Measurements from ENCODE around the gene HELZ. TPM values are rescaled to one million over a fixed set of nuclear protein-coding genes. Genes with fewer than 3 reads are reported as not detected.

HELZ gene
- polyA plus RNA-seq, 3 donors = 27.8 to 31.0 (median 28.2) TPM

DNA sequence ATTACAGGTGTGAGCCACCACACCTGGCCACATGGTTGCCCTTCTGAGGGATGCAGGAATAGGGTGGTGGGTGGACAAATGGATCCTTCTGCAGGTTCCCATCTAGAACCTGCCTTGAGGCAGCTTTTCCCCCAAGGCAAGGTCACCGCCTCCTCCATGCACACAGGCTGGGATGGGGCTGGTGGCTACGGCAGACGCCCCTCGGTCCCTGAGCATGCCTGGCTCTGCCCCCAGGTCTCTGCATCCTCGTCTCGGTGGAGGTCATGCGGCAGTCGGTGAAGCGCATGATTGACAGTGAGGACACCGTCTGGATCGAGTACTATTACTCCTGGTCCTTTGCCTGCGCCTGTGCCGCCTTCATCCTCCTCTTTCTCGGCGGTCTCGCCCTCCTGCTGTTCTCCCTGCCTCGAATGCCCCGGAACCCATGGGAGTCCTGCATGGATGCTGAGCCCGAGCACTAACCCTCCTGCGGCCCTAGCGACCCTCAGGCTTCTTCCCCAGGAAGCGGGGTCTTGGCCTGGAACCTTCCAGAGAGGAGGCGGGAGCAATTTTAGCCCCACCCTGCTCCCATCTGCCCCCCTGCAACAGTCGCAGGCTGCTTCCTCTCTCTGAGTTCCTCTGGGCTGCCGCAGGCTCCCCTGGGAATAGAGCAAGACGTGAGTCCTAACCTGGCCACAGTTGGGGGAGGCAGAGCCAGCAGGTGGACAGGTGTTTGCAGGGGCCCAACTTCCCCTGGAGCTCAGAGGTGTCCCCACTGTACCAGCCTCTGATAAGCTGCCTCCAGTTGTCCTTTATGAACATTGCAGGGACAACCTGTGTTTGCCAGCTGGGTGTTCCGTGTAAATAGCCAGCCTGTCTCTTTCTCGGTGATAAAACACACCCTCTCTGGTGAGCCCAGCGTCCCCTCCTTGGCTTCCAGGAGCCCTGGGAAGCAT is 188.9 kb downstream of the HELZ start:
- no peak for DNase-seq (ENCODE audit: low read depth in 3 of 3, low spot score in 2 of 3)

DNA sequence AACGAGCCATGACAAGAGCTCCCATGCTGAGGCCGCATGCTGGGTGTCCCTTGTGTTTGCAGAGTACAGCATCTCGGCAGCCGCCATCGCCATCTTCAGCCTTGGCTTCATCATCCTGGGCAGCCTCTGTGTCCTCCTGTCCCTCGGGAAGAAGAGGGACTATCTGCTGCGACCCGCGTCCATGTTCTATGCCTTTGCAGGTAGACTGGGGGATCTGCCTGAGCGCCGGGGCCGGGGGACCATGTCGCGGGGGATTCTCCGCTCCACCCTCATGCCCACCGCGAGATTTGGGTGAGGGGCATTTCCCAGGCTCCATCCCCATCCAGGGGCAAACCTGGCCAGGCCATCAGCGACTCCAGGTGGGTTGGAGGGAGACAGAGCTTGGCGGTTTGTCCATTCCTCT is 190.0 kb downstream of the HELZ start:
- DNase-seq (ENCODE audit: low read depth in 3 of 3, low spot score in 2 of 3) = no peak

DNA sequence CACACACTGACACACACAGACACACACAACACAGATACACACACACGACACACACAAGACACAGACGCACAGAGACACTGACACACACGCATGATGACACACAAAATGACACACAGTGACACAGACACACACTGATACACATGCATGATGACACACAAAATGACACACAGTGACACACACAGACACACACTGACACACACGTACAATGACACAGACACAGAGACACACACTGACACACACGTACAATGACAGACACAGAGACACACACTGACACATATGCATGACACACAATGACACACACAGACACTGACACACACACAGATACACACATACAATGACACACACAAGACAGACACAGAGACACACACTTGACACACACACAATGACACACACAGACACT is 190.4 kb downstream of the HELZ start:
- no peak for DNase-seq (ENCODE audit: low read depth in 3 of 3, low spot score in 2 of 3)

DNA sequence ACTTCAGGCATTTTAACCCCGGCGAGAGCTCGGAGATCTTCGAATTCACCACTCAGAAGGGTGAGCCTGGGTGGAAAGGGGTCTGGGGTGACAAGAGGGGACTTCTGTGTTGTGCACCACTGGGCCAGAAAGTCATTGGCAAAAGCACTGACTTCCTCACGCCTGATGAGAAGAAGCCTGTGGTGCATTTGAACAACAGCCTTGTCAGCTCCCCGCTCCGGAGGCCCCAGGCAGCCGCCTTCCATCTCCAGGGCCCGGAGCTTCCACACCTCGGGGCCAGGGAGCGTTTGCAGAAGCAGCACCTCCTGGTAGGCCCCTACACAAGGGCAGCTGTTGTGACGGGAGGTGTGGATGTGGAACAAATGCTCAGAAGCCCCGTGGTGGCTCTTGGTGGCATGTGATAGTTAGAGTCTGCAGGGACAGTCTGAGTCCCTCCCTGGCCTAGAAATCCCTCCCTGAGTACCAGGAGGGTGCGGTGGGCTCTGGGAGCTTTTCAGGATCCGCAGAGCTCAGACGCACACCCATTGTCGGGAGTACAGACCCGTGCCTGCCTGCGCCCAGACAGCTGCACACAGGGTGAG is 190.9 kb downstream of the HELZ start:
- DNase-seq (ENCODE audit: low read depth in 3 of 3, low spot score in 2 of 3) = no peak

DNA sequence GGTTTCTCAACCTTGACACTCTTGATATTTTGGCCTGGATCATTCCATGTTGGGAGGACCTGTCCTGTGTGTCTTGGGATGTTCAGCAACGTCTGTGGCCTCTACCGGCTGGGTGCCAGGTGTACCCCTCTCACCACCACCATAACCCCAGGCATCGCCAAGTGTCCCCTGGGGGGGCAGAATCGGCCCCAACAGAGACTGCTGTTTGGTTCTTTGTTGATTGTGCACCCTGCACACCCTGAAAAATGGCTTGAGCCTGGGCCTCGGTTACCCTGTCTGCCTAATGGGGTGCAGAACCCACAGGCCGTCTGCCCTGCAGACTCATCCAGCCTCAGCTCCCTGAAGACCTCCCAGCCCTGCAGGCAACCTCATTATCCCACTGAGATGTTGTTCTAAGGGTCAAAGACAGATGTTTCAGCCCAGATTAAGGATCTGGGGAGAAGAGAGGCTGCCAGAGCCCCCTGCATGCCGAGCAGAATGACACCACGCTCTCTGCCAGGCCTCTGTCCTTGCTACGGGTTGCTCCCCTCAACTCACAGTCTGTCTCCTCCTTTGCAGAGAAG is 191.5 kb downstream of the HELZ start:
- no peak for DNase-seq (ENCODE audit: low read depth in 3 of 3, low spot score in 2 of 3)

DNA sequence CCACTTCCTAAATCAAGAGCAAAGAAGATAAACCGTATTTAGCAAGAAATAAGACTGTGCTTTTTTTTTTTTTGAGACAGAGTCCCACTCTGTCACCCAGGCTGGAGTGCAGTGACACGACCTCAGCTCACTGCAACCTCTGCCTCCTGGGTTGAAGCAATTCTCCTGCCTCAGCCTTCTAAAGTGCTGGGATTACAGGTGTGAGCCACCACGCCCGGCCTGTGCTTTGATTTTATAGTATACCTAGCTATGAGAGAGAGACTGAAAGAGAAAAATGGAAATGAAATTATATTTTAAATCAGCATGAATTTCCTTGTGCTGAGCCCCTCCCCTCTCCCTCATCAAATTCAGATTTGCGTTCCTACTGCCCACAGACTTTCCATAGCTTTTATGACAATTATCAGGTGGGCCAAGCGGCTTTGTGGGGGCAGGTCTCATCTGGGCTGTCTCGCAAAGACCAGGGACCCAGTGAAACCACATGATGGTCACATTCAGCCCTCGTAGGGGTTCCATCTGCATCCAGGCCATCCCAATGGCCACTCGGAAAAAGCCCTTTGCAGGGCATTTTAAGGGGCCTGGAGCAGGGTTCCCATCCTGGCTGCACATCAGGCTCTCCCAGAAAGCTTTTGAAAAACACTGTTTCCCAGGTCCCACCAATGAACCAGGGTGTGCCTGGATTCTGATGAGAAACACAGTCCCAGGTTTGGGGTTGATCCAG is 192.1 kb downstream of the HELZ start:
- DNase-seq (ENCODE audit: low read depth in 3 of 3, low spot score in 2 of 3) = no peak

DNA sequence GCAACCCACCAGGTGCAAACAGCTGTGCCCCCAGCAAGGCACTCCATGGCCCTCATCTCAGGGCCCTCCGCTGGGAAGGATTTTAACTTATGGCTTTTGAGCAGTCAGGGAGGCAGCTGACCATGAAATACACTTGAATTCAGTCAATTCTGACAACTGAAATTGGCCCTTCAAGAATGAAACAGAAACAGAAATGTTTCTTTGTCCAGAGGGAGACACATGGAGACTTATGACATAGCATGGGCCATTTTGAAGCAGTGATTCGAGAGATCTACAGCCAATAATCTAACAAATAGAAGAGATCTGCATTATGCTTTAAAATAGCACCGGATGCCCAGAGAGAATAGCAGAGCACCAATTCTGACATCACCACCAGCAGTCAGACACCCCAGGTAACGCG is 193.2 kb downstream of the HELZ start:
- DNase-seq (ENCODE audit: low read depth in 3 of 3, low spot score in 2 of 3) = no peak

DNA sequence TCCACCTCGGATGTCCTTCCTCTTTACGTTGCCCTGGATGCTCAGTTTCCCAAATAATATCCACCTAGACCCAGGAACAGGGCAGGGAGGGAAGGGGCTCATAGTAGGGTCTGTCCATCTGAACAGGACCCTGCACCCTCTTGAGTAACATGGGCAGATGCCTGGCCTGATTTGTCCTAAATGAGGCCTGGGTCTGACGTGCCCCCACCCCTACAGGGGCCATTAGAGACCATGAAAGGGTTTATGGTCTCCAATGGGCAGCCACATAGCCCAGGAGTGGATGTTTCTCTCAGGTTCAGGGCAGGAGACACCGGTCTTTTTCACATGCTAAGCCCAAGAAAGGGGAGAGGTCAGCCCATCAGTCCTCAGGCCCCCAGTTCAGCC is 193.8 kb downstream of the HELZ start:
- no peak for DNase-seq (ENCODE audit: low read depth in 3 of 3, low spot score in 2 of 3)

DNA sequence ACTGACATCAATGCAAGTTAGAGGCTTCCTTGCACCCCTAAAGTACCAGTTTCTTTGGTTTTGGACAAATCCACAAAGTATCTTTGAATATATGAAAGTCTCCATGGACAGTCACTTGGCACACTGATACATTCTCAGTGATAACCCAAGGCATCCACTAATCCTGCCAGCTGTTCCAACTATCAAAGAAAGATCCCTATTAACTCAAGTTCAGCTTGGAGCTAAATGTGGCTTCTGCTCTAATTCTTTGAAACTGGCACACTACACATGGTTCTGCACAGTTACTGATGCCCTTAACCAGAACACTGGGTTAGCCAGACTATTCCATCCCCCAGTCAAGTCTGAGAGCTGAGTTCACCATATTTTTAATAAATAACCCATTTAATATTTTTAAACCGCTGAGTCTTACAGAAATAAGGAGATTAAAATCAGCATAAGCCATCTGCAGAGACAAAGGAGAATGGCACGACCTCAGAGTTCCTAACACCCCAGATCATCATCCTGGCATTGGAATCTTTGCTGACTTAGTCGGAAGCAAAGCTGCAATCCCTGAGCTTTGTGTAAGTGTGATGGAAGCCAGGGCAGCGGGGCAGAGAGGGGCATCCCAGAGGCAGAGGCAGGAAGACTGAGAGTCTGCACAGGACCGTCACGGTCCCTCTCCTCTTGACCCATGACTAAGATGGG is 194.4 kb downstream of the HELZ start:
- DNase-seq (ENCODE audit: low read depth in 3 of 3, low spot score in 2 of 3) = no peak

DNA sequence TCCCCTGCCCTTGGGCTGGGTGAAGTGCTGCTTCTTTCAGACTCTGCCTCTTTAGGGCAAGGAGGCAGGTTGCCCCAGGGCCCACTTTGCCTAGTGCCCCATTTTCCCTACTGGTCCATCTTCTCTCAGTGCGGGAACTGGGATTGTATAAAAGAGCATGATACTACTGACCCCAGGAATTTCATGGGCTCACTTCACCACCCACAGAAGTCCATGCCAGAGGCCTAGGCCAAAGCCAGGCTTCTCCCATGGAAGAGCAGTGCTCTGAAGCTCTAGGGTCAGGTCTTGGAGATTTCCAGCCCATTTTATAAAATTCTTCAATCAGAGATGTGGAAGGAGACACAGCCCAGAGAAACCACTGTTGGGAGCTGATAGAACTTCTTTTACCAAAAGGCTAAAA is 194.9 kb downstream of the HELZ start:
- no peak for DNase-seq (ENCODE audit: low read depth in 3 of 3, low spot score in 2 of 3)

DNA sequence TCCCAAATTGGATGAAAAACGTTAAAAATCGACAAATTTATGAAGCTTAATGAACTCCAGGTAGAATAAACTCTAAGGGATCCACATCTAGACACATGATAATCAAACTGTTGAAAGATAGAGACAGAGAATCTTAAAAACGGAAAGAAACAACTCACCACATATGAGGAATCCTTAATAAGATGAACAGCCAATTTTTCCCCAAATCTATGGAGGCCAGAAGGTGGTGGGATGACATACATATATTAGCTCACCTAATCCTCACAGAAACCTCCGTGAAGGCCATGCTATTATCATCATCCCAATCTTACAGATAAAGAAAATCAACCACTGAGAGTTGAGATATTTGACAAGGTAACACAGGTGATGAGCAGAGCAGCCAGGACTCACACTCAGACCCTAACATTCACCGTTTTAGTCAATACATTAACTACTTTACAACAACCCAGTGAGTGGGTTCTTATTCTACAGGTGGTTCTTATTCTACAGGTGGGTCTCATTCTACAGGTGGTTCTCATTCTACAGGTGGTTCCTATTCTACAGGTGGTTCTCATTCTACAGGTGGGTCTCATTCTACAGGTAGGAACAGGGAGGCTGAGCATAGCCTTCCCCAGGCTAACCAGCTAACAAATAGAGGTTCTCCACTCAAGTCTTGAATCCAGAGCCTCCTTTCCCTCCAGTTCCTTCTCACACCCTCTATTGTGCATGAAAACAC is 195.8 kb downstream of the HELZ start:
- no peak for DNase-seq (ENCODE audit: low read depth in 3 of 3, low spot score in 2 of 3)

DNA sequence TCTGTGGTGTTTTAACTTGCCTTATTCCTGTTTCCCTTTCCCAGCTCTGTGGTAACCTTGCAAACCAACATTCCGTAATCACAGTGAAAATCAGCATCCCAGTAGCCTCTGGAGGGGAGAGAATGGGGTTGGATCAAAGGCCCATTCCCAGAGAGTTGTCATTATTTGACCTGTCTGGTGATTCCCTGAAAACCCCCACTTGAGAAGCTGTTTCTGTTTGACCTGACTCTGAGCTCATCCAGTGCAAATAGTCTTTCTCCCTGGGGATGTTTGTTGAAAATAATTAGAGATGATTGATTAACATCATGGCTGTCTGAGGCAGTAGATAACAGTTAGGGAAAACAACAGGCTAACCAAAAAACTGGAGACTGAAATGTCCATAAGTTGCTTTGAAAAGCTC is 197.6 kb downstream of the HELZ start:
- no peak for DNase-seq (ENCODE audit: low read depth in 3 of 3, low spot score in 2 of 3)

DNA sequence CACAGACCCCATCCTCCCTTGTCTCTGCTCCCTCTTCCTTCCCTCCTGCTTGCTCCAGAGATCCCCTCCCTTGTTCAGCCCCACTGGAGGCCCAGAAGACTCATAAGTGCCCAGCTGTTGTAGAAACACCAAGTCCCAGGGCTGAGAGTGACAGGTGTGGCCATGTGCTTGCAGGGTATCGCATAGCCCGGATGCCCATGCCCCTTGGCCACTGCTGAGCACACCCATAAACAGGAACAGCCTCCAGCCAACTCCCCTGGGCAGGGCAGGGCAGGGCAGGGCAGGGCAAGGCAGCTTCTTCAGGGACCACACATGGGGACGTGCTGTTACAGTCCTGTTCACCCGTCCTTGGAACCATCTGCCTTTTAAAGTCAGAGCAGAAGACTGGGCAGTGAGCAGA is 198.6 kb downstream of the HELZ start:
- no peak for DNase-seq (ENCODE audit: low read depth in 3 of 3, low spot score in 2 of 3)

DNA sequence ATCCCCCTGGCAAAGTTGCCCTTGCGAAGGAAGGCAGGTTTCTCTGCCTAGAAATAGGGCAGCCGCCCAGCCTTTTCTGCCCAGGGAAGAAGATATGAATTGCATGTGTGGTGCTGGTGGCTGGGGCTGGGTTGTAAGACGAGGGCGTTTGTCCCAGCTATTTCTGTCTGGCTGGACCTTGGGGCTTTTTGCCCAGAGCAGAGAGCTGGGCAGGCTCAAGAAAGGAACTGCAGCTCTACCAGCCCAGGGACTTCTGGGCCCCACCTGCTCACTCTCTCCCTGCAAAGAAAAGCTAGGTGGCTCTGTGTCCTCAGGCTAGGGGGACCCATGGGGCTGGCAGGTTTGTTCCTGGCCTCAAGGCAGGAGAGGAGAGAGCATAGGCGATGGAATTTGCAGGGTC is 200.1 kb downstream of the HELZ start:
- DNase-seq (ENCODE audit: low read depth in 3 of 3, low spot score in 2 of 3) = no peak

DNA sequence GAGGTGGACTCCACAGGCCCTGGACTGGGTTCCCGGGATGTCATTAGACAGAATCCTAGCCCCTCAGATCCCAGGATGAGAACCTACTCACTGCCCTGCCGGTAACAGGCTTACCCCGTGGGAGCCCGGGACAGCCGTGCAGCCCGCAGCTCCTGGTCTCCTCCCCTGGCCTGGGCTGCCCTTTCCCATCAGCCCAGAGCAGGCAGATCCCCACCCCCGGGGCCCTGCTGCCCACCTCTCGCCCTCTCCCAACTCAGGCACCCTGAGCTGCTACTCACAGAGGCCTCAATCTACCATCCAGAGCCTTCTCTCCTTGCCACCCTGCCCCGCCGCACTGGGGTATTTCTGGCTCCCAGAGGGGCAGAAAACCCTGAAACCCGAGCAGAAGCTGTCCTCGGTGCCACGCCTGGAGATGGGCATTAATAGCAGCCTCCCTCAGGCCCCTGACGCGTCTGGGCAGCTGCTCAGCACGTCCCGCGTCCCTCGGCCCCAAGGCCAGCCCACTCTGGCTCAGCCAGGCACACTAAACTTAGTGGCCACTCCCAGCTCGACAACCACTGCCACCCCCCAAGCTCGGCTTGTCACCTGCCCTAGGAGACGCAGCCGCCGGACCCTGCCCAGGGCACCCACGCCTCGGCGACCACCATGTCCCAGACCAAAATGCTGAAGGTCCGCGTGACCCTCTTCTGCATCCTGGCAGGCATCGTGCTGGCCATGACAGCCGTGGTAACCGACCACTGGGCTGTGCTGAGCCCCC is 200.8 kb downstream of the HELZ start, which contains the start of gene CACNG1:
Gene CACNG1, plus strand, starts transcription at position 539 of the 757 bp plus-strand sequence. Its CDS starts 107 bp downstream, at position 646.
- no peak for DNase-seq (ENCODE audit: low read depth in 3 of 3, low spot score in 2 of 3)

DNA sequence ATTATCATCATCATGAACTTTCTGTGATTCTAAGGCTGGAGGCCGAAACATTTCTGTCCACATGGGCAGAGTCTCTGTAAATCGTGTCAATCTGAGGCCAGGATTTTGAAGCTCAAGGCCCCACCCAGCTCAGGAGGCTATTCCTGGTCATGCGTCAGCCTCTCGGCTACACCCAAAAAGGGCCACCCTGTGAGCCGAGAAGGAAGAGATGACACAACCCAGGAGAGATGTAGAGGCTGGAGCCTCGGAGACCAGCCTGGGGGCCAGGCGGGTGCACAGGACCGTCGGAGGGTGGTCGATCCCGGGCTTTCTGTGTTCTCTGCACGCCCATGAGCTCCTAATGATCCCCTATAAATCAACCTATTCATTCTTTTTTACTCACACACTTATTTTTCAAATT is 201.7 kb downstream of the HELZ start:
- no peak for DNase-seq (ENCODE audit: low read depth in 3 of 3, low spot score in 2 of 3)

DNA sequence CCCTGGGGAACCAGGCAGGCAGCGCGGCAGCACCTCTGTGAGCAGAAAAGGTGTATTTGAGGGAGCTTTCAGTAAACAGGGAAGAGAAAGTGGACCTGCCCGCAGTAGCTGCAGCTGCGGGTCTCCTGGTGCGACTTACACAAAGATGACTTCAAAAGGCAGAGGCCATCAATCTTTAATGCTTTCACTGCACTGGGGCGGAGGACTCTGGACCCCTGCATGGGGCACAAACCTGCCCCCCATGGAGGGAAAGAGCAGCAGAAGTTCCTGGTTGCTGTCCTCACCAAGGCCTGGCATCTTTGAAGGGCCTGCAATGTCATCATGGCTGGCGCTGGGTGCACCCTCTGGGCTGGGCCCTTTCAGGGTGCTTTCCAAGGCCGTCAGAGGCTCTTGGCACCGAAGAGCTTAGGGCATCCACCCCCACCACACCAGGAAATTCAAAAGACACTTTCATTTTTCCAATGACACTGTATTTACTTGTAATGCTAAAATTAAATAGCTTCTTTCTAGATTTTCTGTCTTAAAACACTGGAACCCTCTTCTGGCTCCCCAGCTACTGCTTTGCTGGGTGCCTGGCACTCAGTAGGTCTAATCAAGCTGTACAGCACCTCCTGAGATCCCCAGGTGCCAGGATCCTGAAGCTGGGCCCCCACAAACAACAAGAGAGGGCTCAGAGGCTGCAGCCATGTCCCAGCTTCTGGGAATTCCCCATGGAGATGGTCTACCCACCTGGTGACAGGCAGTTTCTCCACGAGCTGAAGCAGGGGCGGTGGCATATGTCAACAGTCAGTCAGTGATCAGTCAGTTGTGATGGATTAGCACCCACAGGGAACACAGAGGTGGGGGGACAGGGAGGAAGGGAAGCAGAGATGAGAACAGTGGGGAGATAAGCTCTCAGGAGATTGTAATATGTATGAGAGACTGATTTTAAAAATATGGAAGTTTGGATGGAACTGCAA is 202.8 kb downstream of the HELZ start:
- no peak for DNase-seq (ENCODE audit: low read depth in 3 of 3, low spot score in 2 of 3)

DNA sequence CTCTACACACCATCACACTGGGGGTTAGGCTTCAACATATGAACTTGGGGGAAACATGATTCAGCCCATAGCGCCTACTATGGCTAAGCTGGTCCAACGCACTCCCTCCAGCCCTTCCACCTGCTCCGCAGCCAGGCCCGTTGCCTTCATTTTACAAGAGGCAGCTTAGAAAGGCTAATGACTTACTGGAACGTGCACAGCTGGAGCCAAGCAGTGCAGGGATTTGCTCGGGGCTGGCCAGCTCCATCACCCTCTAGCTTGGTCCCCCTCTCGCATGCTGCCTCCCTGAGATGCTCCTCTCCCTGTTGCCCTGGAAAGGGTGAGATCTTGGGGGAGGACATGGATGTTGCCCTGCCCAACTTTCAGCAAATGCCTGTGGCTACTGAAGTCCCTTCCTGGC is 203.5 kb downstream of the HELZ start:
- no peak for DNase-seq (ENCODE audit: low read depth in 3 of 3, low spot score in 2 of 3)

All from right renal cortex interstitium (tissue), 3 donors.